Prostate gland (tissue), 2 donors: ENCODE measurements around the gene SAMSN1.

Source experiments
- CTCF ChIP-seq, 4 experiments: fragments of 200-600 bp in 2 of 4; fragments of 450-650 bp in 2 of 4; sonication (generic) in 2 of 4; IDR thresholded peaks; 1 replicate in 3 of 4; 2 replicates in 1 of 4; pipeline ENCODE4 v1.5.1; 2016 to 2019; ENCODE audit warnings: antibody characterized with exemption in 4 of 4, mild to moderate bottlenecking in 2 of 4, moderate library complexity in 2 of 4
- POLR2A ChIP-seq: fragments of 450-650 bp; IDR thresholded peaks from one replicate; pipeline ENCODE4 v1.6.1; 2016; ENCODE audit warnings: antibody characterized with exemption, mild to moderate bottlenecking
- POLR2AphosphoS5 ChIP-seq: sonication (generic); formaldehyde crosslinking; IDR thresholded peaks from one replicate; pipeline ENCODE4 v1.6.1; 2017; ENCODE audit warnings: antibody characterized with exemption

- no peak for TF ChIP-seq CTCF (IDR thresholded peaks at IDR 0.05)
- TF ChIP-seq POLR2A = no peak
- TF ChIP-seq POLR2AphosphoS5 = no peak
Measured at GRCh38 chr21:14531757-14532316, 14.3 kb downstream of the SAMSN1 start.
